A549 (cell line): ENCODE results near the gene SPRR4. TPM values are rescaled to one million over a fixed set of nuclear protein-coding genes. Genes with fewer than 3 reads are reported as not detected.

ENCODE experiments used
- ATAC-seq, 2 experiments: fragments of 200-7000 bp in 1 of 2; fragments of >200 bp in 1 of 2; cut with Nextera tagmentation in 1 of 2; cut with Tn5 transposase in 1 of 2; 3 replicates each; pipeline versions ENCODE4 v1.8.0 to v1.9.1; 2018 to 2020; ENCODE audit warnings: mild to moderate bottlenecking in 1 of 2, moderate library complexity in 1 of 2
- CTCF ChIA-PET: fragments of 300-600 bp; sonication (Branson Sonifier 250); formaldehyde crosslinking; extraction: SDS; loops from one replicate; lab custom pipeline; 2021; ENCODE audit warnings: antibody characterized with exemption, inconsistent platforms; lab: Yijun Ruan, JAX
- POLR2A ChIA-PET: fragments of 350-600 bp; formaldehyde crosslinking; extraction: SDS; loops from one replicate; lab custom pipeline; 2021; ENCODE audit warnings: antibody characterized with exemption, inconsistent platforms; lab: Yijun Ruan, JAX
- DNase-seq, 2 experiments: peaks; one replicate each; pipeline versions ENCODE4 v3.0.0 to v3.0.0-alpha.2; 2011 to 2016; ENCODE audit warnings: low read depth in 1 of 2, low spot score in 1 of 2
- FAIRE-seq: peaks from 2 replicates; lab custom pipeline; 2011; peaks lifted over from hg19 to GRCh38; lab: Jason Lieb, UNC
- H3K27ac ChIP-seq, 2 experiments: fragments of >200 bp; sonication (Bioruptor Twin); formaldehyde crosslinking; 3 replicates each; pipeline ENCODE4 v1.5.1; 2016 to 2017
- H3K4me1 ChIP-seq: fragments of >200 bp; sonication (Bioruptor Twin); formaldehyde crosslinking; 3 replicates; pipeline ENCODE4 v1.6.1; 2016
- H3K4me2 ChIP-seq: fragments of >200 bp; sonication (Bioruptor Twin); formaldehyde crosslinking; 3 replicates; pipeline ENCODE4 v1.6.1; 2016
- H3K4me3 ChIP-seq: fragments of >200 bp; sonication (Bioruptor Twin); formaldehyde crosslinking; 3 replicates; pipeline ENCODE4 v1.5.1; 2016
- H3K9me3 ChIP-seq: fragments of >200 bp; sonication (Bioruptor Twin); formaldehyde crosslinking; 3 replicates; pipeline ENCODE4 v1.6.1; 2016
- ATOH8 ChIP-seq: fragments of 250-450 bp; sonication (Bioruptor Pico); IDR thresholded peaks from 2 replicates; pipeline ENCODE4 v1.5.0; 2020; ENCODE audit warnings: low read depth, mild to moderate bottlenecking, moderate library complexity
- BCL3 ChIP-seq: fragments of >200 bp; sonication (Bioruptor Twin); formaldehyde crosslinking; IDR thresholded peaks from 3 replicates; pipeline ENCODE4 v1.6.1; 2016
- BHLHE40 ChIP-seq: IDR thresholded peaks from 2 replicates; pipeline ENCODE4 v1.6.1; 2012; ENCODE audit warnings: low read depth, low read length, inconsistent platforms
- CEBPB ChIP-seq, 2 experiments: fragments of >200 bp in 1 of 2; sonication (Bioruptor Twin) in 1 of 2; formaldehyde crosslinking in 1 of 2; IDR thresholded peaks; 2 replicates each; pipeline ENCODE4 v1.6.1; 2012 to 2016
- ELK1 ChIP-seq: fragments of 150-350 bp; IDR thresholded peaks from 2 replicates; pipeline ENCODE4 v1.6.1; 2014; ENCODE audit warnings: low read depth, mild to moderate bottlenecking, low read length
- ESRRA ChIP-seq: fragments of 150-350 bp; IDR thresholded peaks from 2 replicates; pipeline ENCODE4 v1.6.1; 2014; ENCODE audit warnings: mild to moderate bottlenecking, low read length, borderline replicate concordance
- FOSL2 ChIP-seq, 2 experiments: fragments of 450-650 bp in 1 of 2; fragments of >200 bp in 1 of 2; sonication (Bioruptor Twin) in 1 of 2; formaldehyde crosslinking; IDR thresholded peaks; 2 replicates each; pipeline versions ENCODE4 v1.5.0 to v1.6.1; 2016 to 2020; ENCODE audit warnings: mild to moderate bottlenecking in 1 of 2, moderate library complexity in 1 of 2
- FOXS1 ChIP-seq: fragments of 250-450 bp; sonication (Bioruptor Pico); IDR thresholded peaks from 2 replicates; pipeline ENCODE4 v1.5.0; 2020; ENCODE audit warnings: mild to moderate bottlenecking, moderate library complexity
- GATA3 ChIP-seq: IDR thresholded peaks from 2 replicates; pipeline ENCODE4 v1.6.1; 2012; ENCODE audit warnings: borderline replicate concordance
- HES2 ChIP-seq: fragments of >200 bp; sonication (Bioruptor Twin); formaldehyde crosslinking; IDR thresholded peaks from 2 replicates; pipeline ENCODE4 v1.6.1; 2016
- HEYL ChIP-seq: fragments of 250-450 bp; sonication (Bioruptor Pico); IDR thresholded peaks from 2 replicates; pipeline ENCODE4 v1.8.0; 2021; ENCODE audit warnings: mild to moderate bottlenecking, moderate library complexity
- HMGXB4 ChIP-seq: fragments of 250-450 bp; sonication (Bioruptor Pico); IDR thresholded peaks from 2 replicates; pipeline ENCODE4 v1.5.0; 2021; ENCODE audit warnings: mild to moderate bottlenecking, moderate library complexity, borderline replicate concordance
- HOXA7 ChIP-seq: fragments of 250-450 bp; sonication (Bioruptor Pico); IDR thresholded peaks from 2 replicates; pipeline ENCODE4 v1.5.0; 2020; ENCODE audit warnings: mild to moderate bottlenecking, moderate library complexity
- HOXB13 ChIP-seq: fragments of 250-450 bp; sonication (Bioruptor Pico); IDR thresholded peaks from 2 replicates; pipeline ENCODE4 v1.5.0; 2020; ENCODE audit warnings: low read depth, mild to moderate bottlenecking, moderate library complexity
- KDM1A ChIP-seq: fragments of 200-600 bp; sonication (generic); IDR thresholded peaks from 2 replicates; pipeline ENCODE4 v1.6.1; 2016; ENCODE audit warnings: low read depth, mild to moderate bottlenecking
- KDM5A ChIP-seq: fragments of 200-600 bp; sonication (generic); IDR thresholded peaks from 2 replicates; pipeline ENCODE4 v1.6.1; 2016; ENCODE audit warnings: antibody characterized with exemption, mild to moderate bottlenecking
- MAZ ChIP-seq: fragments of 150-350 bp; IDR thresholded peaks from 2 replicates; pipeline ENCODE4 v1.6.1; 2014; ENCODE audit warnings: antibody characterized with exemption, low read depth, low read length, borderline replicate concordance
- MYC ChIP-seq: IDR thresholded peaks from 2 replicates; pipeline ENCODE4 v1.6.1; 2012; ENCODE audit warnings: mild to moderate bottlenecking, inconsistent platforms, low read length, improper control_type of control experiment, borderline replicate concordance
- NPAS2 ChIP-seq: fragments of 250-450 bp; sonication (Bioruptor Pico); IDR thresholded peaks from 2 replicates; pipeline ENCODE4 v1.8.0; 2022; ENCODE audit warnings: mild to moderate bottlenecking, moderate library complexity, borderline replicate concordance
- POLR2A ChIP-seq: IDR thresholded peaks from 2 replicates; pipeline ENCODE4 v1.6.1; 2012; ENCODE audit warnings: mild to moderate bottlenecking, low read length
- RARB ChIP-seq: fragments of 250-450 bp; sonication (Bioruptor Pico); IDR thresholded peaks from 2 replicates; pipeline ENCODE4 v1.8.0; 2021; ENCODE audit warnings: mild to moderate bottlenecking, moderate library complexity
- RCOR1 ChIP-seq: fragments of 150-350 bp; IDR thresholded peaks from 2 replicates; pipeline ENCODE4 v1.6.1; 2014; ENCODE audit warnings: antibody characterized with exemption, low read length, low read depth
- RNF2 ChIP-seq: fragments of 200-600 bp; sonication (generic); IDR thresholded peaks from 2 replicates; pipeline ENCODE4 v1.6.1; 2016; ENCODE audit warnings: low read depth, mild to moderate bottlenecking, antibody characterized with exemption, moderate library complexity, borderline replicate concordance
- SMC3 ChIP-seq: fragments of >200 bp; sonication (Bioruptor Twin); formaldehyde crosslinking; IDR thresholded peaks from 3 replicates; pipeline ENCODE4 v1.6.1; 2018; ENCODE audit warnings: inconsistent platforms
- SREBF2 ChIP-seq: fragments of 450-650 bp; IDR thresholded peaks from 2 replicates; pipeline ENCODE4 v1.6.1; 2014; ENCODE audit warnings: mild to moderate bottlenecking, moderate library complexity
- TFCP2L1 ChIP-seq: fragments of 250-450 bp; sonication (Bioruptor Pico); IDR thresholded peaks from 2 replicates; pipeline ENCODE4 v1.5.0; 2021; ENCODE audit warnings: mild to moderate bottlenecking
- ZFP36 ChIP-seq: fragments of 450-650 bp; IDR thresholded peaks from 2 replicates; pipeline ENCODE4 v1.6.1; 2014; ENCODE audit warnings: borderline replicate concordance; ENCODE audit not compliant: partially characterized antibody
- WGBS: methylation state at CpG from one replicate; pipeline ENCODE4 v1.1.6; 2017; ENCODE audit errors: missing lambda C conversion rate; 5-methylcytosine and 5-hydroxymethylcytosine counted together
- polyA plus RNA-seq, 4 experiments: library from polyadenylated mRNA; depleted of rRNA in 3 of 4; stranded (reverse); fragments of >200 nt; fragmentation: RNase III in 1 of 4; extraction: RNeasy Plus Mini Kit Qiagen cat#74134 plus additional on column Dnase treatment in 1 of 4; gene quantifications; 2 replicates in 3 of 4; 3 replicates in 1 of 4; pipeline ENCODE4 v1.2.3, GENCODE V29; 2011 to 2017

Gene SPRR4
- polyA plus RNA-seq, 2 of the 4 experiments (the other 2 are of a cell fraction), result not detected

- TF ChIP-seq BCL3 (no peak), SREBF2 (no peak), HEYL (CRISPR knock-in tag) (no peak), RCOR1 (no peak), GATA3 (no peak), CEBPB (IDR thresholded peaks at IDR 0.05) (no peak), ESRRA (no peak), MYC (no peak), RARB (no peak), ELK1 (no peak), POLR2A (no peak)
Measured at GRCh38 chr1:152997901-152998300, 27.5 kb downstream of the SPRR4 start (continued).

GRCh38 chr1:152998476-152998875 is 28.0 kb downstream of the SPRR4 start:
- ChIA-PET POLR2A (no interaction called here), CTCF (interaction anchor here (1.2 kb wide), 1 partner anchor 11 kb away, joined by 3 read pairs; no protein-coding TSS in a partner anchor)
- no peak overlapping the region for H3K27ac ChIP-seq
- no peak overlapping the region for H3K4me3 ChIP-seq
- DNase-seq (no peak), FAIRE-seq (no peak), ATAC-seq (no peak)
- WGBS, result 50% methylated on average over 4 of the region's 4 CpGs
- TF ChIP-seq HOXB13 (no peak), HES2 (no peak), ELK1 (no peak), ATOH8 (CRISPR knock-in tag) (no peak), ZFP36 (no peak)
- no peaks in the 10 kb centered on the region for H3K4me1 ChIP-seq
- H3K4me2 ChIP-seq, result no peak overlapping the region
- H3K9me3 ChIP-seq, result 0 out of 3 replicates have a peak, but pooled peaks cover 2% of the 10 kb centered on the region

- CTCF ChIA-PET, result interaction anchor here (0.9 to 1.2 kb wide), 2 partner anchors 10 to 129 kb away, joined by 3 read pairs; no protein-coding TSS in a partner anchor
- no peak for FAIRE-seq
- no peak for TF ChIP-seq TFCP2L1 (CRISPR knock-in tag)
- no peak for TF ChIP-seq ATOH8 (CRISPR knock-in tag)
- TF ChIP-seq NPAS2 (CRISPR knock-in tag), result no peak
- TF ChIP-seq MAZ, result no peak
- no peak for TF ChIP-seq KDM1A
- TF ChIP-seq HMGXB4, result no peak
- no peak for TF ChIP-seq KDM5A
- no peak for TF ChIP-seq FOSL2 (IDR thresholded peaks at IDR 0.05)
- no peak for TF ChIP-seq FOSL2 (CRISPR knock-in tag; IDR thresholded peaks at IDR 0.05)
- no peak for TF ChIP-seq MYC
- TF ChIP-seq HEYL (CRISPR knock-in tag), result no peak
- TF ChIP-seq HES2, result no peak
- TF ChIP-seq SREBF2, result no peak
- TF ChIP-seq SMC3, result no peak
- no peak for TF ChIP-seq HOXA7 (CRISPR knock-in tag)
- TF ChIP-seq FOXS1 (CRISPR knock-in tag), result no peak
- TF ChIP-seq ESRRA, result no peak
- TF ChIP-seq RNF2, result no peak
- no peak for TF ChIP-seq BHLHE40
Measured at GRCh38 chr1:152999818-153000217, 29.4 kb downstream of the SPRR4 start.

More at GRCh38 chr1:152999818-153000217, 29.4 kb downstream of the SPRR4 start:
- Histone ChIP-seq H3K4me3 (no peak overlapping the region), H3K27ac (no peak overlapping the region), H3K9me3 (0 out of 3 replicates have a peak, but pooled peaks cover 2% of the 10 kb centered on the region), H3K4me2 (no peak overlapping the region), H3K4me1 (no peaks in the 10 kb centered on the region)
- ATAC-seq, result no peak
- POLR2A ChIA-PET, result no interaction called here
- WGBS, result 17% methylated on average over 6 of the region's 6 CpGs
- DNase-seq, result no peak
